Stimulated activated CD4-positive, alpha-beta T cell treated with anti-CD3 and anti-CD28 coated beads, Interleukin-4, amount 100 ng/mL, for 4 hours (primary cell): ENCODE data around the gene ZNF678.
"Not testable (repeated sequence)": the region's sequence is repeated elsewhere in the genome, so short reads cannot be mapped to it uniquely, and the experiment has no call there.

ENCODE experiments used
- DNase-seq, 2 experiments: peaks; one replicate each; pipeline ENCODE4 v3.0.0-alpha.2; 2020

ZNF678 gene

DNA sequence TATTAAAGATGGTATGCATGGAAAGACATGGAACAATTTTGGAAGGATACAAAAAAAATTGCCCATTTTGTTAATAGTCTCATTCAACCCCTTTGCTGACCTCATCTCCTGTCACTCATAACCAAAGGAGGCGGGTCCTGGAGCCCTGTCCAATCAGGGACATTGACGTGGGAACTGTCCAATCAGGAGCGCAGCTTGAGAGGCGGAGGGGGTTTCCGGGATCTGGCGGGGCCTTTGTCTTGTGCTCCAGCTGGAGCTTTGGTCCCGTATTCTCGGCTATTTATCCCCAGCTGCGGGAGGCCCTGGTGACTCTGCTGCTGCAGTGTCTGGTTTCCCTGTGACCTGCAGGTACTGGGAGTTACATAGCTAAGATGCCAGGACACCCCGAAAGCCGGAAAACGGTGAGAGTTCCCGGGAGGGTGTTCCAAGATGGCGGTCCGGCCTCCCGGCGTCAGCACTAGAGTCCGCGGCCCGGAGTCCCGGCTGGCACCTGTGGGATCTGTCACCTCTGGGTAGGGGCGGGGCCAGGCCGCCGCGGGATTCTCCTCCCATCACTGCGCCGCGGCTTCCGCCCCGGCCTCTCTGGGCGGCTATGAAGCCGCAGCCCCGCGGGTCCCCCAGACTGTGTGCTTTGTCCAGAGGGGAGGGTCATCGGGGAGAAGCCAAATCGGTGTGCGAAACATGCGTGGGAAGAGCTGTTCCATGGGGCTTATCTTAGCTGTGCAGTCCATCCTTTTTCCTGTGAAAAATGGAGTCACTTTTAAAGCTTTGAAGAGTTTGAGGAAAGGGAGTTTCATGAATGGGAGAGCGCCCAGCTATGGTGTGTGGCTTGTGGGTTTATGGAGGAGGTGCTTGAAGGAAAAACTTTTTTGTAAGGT, at the start of gene ZNF678:
Gene ZNF678 (plus strand): TSS at position 233 of the 878 bp plus-strand sequence. CDS start 87,436 bp downstream, outside the sequence.
- DNase-seq, result peak; percentile 79 to 87

- DNase-seq, result no peak
These were observed 44.5 kb upstream of the ZNF678 start for GRCh38 chr1:227518876-227519275.

GRCh38 chr1:227521782-227522181, 41.6 kb upstream of the ZNF678 start:
- DNase-seq, result no peak

DNA sequence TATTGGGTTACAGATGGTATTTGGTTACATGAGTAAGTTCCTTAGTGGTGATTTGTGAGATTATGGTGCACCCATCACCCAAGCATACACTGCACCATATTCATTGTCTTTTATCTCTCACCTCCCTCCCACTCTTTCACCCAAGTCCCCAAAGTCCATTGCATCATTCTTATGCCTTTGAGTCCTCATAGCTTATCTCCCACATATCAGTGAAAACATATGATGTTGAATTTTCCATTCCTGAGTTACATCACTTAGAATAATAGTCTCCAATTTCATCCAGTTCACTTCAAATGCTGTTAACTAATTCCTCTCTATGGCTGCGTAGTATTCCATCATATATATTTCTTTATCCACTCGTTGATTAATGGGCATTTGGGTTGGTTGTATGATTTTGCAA, 36.8 kb upstream of the ZNF678 start:
- DNase-seq, result no peak

DNA sequence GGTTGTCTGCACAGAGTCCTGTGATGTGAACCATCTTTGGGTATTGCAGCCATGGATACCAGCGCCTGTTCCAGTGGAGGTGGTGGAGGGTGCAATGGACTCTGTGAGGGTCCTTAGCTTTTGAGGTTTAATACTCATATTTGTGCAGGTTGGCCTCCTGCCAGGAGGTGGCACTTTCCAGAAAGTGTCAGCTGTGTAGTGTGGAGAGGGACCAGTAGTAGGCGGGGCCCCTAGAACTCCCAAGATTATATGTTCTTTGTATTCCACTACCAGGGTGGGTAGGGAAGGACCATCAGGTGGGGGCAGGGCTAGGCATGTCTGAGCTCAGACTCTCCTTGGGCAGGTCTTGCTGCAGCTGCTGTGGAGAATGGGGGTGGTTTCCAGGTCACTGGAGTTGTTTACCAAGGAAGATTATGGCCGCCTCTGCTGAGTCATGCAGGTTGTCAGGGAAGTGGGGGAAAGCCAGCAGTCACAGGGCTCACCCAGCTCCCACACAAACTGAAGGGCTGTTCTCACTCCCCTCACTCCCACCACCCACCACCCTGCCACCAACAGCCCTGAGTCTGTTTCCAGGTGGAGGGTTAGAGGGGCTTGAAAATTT, 31.2 kb upstream of the ZNF678 start:
- DNase-seq, result no peak

DNA sequence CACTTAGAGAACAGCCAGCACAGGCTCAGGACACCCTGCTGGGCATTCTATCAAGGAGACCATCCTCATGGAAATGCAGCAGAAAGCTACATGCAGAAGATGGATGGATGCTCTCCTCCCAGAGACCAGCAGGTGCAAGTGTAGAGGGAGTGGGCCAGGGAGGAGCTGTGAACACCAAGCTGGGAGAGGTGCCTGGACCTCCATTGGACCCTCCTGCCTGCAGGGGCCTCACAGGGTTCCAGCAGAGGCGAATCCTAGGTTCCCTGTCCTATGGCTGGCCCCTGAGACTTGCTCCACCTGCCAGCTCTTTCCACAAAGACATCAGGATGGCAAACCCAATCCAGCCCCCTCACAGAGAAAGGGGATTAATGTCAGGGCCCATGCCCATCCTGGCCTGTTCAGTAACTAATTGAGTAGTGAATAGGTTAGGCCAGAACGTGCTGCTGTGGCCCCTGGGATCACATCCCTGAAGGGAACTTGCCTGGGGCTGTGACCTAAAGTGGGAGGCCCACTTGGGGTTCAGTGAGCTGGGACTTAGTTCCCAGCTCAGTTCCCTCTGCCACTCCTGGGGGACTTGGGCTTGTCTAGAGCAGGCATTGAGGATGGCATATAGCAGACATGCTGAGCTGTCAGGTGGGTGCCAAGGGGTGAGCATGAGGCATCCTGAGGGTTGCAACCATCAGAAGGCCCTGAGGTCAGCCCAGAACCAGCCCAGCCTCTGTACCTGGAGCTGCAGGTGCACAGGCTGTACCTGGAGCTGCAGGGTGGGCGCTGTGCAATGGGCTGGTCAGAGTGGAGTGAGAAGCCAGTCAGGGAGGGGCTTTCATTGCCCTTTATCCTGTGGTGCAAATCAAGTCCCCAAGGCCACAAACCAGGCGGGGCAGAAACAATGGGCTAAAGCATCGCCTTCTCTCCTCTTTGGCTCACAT, 22.9 kb upstream of the ZNF678 start:
- DNase-seq, result no peak

- DNase-seq, result no peak
These were observed 22.2 kb upstream of the ZNF678 start for GRCh38 chr1:227541129-227541528.

DNA sequence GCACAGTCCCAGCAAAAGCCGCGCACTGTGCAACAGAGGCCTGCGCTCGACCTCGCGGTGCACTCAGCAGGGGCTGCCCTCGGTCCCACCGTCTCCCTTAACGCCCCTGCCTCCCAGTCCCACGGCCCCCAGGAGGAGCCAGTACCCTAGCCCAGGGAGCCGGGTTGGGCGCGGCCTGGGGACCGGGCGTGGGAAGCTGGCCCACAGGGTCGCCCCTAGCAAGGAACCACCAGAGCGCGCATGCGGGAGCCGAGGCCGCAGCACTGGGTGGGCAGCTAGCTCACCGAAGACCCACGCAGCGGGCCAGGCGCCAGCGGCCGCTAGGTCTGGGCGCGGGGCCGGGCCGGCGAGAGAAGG, 21.6 kb upstream of the ZNF678 start:
- no peak for DNase-seq

GRCh38 chr1:227542153-227543120, 20.9 kb upstream of the ZNF678 start:
- DNase-seq, result peak; percentile 89 to 94

GRCh38 chr1:227543283-227544066, 19.9 kb upstream of the ZNF678 start:
- DNase-seq, result no peak

GRCh38 chr1:227544067-227545050, 19.0 kb upstream of the ZNF678 start:
- no peak for DNase-seq

DNA sequence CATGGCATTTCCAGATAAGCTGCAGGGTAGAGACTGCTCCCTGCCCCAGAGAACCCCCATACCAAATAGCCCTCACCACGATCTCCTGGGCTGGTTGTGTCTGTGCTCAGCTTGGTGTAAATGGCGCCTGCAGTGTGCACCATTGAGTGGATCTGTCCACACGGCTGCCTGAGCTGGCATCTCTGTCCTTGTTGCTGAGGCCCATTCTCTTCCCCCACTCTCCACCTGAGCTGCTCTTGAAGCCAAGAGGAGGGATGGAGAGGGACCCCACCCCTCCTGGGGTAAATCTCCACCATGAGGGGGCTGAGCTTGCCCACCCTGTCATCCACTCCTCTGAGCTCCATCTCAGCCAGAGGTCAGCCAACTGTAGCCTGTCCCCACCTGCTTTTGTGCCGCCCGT, 18.0 kb upstream of the ZNF678 start:
- DNase-seq, result no peak

- DNase-seq, result no peak
These were observed 17.3 kb upstream of the ZNF678 start for GRCh38 chr1:227546059-227546458.

GRCh38 chr1:227546598-227547309, 16.6 kb upstream of the ZNF678 start:
- no peak for DNase-seq

DNA sequence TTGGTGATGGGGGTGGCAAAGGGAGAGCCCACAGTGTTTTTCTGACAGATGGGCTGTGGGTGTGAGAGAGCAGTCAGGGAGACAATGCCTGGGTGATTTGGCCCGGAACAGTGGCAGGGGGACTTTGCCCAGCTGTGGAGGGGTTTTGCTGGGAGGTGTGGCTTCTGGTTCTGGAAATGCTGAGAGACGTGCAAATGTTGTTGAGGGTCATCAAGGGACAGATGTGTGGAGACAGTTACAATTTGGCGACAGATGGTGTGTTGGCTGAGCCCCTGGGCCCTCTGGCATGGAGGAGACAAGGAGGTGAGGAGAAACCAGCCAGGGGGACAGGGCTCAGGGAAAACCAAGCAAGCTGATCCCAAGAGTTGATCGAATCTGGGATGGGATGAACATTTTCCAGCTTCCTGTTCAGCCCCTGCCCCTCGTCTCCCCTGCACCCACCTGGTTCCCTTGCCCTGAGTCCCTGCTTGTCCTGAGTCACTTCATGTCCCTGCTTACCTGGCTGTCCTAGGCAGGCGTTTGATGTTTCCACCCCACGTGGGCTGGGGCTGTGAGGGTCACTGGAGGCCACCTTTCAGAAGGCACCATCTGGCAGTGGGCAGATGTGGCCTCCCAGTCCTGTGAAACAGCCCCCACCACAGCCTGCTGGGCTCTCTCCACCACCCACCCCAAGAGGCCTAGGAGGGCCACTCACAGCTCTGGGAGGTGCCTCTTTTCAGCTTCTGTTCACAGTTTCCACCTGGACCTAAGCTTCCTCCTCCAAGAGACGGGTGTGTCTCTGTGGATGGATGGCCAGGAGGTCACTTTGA, 15.8 kb upstream of the ZNF678 start:
- no peak for DNase-seq

DNA sequence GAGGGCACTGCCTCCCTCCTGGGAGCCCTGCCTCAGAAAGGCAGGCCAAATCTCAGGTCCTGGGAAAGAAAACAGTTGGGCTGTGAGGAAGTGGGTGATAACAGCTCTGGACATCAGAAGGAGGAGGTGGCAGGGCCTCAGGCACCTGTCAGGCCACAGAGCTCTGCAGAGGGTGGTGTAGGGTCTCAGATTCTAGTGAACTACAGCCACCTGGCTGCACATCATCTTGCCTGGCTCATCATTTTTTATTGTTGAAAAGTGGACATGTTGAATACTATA, 15.3 kb upstream of the ZNF678 start:
- DNase-seq, result no peak

GRCh38 chr1:227548448-227548847, 14.9 kb upstream of the ZNF678 start:
- DNase-seq, result no peak

- DNase-seq, result no peak
These were observed 13.5 kb upstream of the ZNF678 start for GRCh38 chr1:227549892-227550291.

DNA sequence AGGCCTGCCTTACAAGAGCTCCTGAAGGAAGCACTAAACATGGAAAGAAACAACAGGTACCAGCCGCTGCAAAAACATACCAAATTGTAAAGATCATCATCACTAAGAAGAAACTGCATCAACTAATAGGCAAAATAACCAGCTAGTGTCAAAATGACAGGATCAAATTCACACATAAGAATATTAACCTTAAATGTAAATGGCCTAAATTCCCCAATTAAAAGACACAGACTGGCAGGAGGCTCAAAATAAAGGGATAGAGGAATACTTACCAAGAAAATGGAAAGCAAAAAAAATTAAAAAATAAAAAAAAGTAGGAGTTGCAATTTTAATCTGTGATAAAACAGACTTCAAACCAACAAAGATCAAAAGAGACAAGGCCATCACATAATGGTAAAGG, 11.5 kb upstream of the ZNF678 start:
- not testable (repeated sequence) for DNase-seq
